ENCODE measurements around the gene PIP4K2A. TPM values are rescaled to one million over a fixed set of nuclear protein-coding genes. Genes with fewer than 3 reads are reported as not detected.

PIP4K2A gene
- total RNA-seq, 2 donors from 2014 or later, result 3.6 to 7.8 TPM

DNA sequence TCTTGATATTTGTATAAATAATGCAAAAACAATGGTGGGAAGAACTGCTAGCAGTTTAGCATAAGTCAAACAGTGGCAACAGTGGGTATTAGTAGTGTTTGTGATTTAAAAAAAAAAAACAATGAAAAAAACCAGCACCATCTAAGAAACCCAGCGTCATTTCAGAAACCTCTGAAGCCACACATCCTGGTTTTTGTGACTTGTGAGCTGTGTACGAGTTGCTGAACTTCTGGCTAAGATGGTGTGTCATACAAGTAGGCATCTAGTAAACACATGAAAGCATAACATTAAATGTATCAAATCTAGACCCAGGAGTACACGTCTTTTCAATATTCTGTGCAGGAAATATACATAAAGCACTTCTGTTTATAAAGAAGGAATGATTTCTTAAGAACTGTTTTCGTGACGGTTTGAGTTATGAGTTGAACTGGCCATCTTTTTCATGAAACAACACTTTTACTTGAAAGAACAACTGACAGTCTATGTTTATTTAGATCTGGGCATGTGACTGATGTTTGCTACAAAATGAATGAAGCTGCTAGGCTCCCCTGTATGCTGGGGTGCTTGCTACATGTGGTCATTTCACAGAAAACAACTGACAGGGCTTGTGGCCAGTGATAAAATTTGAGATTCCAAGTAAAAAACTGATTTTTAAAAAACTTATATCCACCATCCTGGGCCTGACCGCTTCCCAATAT is 143.5 kb downstream of the PIP4K2A start:
- Histone ChIP-seq H3K36me3 (replicated peaks in 1 of 2; ENCODE audit: insufficient read depth in 1 of 2, low read depth in 2 of 2) (no peaks in the 10 kb centered on the region), H3K27me3 (no peaks in the 10 kb centered on the region), H3K4me3 (no peak overlapping the region), H3K27ac (no peak overlapping the region), H3K9me3 (no peaks in the 10 kb centered on the region), H3K4me1 (no peaks in the 10 kb centered on the region)
- TF ChIP-seq CTCF (IDR thresholded peaks at IDR 0.05), result no peak
- DNase-seq, result no peak
- ATAC-seq, result no peak
- intact Hi-C loops (cut with DNase I), result no loop called here
- 74 to 78% methylated on average over 6 of the region's 6 CpGs for WGBS, 2 donors

- DNase-seq (no peak), ATAC-seq (no peak)
- TF ChIP-seq POLR2A (IDR thresholded peaks at IDR 0.05), result no peak
- TF ChIP-seq CTCF (IDR thresholded peaks at IDR 0.05), result no peak
- H3K27me3 ChIP-seq, result no peaks in the 10 kb centered on the region
- no peak overlapping the region for H3K4me3 ChIP-seq
- H3K27ac ChIP-seq, result no peak overlapping the region
- H3K36me3 ChIP-seq (replicated peaks in 1 of 2; ENCODE audit: insufficient read depth in 1 of 2, low read depth in 2 of 2), result no peaks in the 10 kb centered on the region
- intact Hi-C loops (cut with DNase I), result no loop called here
- no peaks in the 10 kb centered on the region for H3K9me3 ChIP-seq
- whole genome bisulfite sequencing, 2 donors, result 83 to 93% methylated on average over 4 of the region's 4 CpGs
- no peaks in the 10 kb centered on the region for H3K4me1 ChIP-seq
Observed at GRCh38 chr10:22570234-22570633, 144.1 kb downstream of the PIP4K2A start.

GRCh38 chr10:22568928-22569327 is 145.4 kb downstream of the PIP4K2A start:
- H3K4me1 ChIP-seq, result no peaks in the 10 kb centered on the region
- no peak overlapping the region for H3K4me3 ChIP-seq
- H3K9me3 ChIP-seq, result no peaks in the 10 kb centered on the region
- H3K27ac ChIP-seq, result no peak overlapping the region
- DNase-seq (no peak), ATAC-seq (no peak)
- intact Hi-C loops (cut with DNase I), result no loop called here
- no peaks in the 10 kb centered on the region for H3K27me3 ChIP-seq
- no peaks in the 10 kb centered on the region for H3K36me3 ChIP-seq (replicated peaks in 1 of 2; ENCODE audit: insufficient read depth in 1 of 2, low read depth in 2 of 2)
- TF ChIP-seq POLR2A (IDR thresholded peaks at IDR 0.05) (no peak), CTCF (IDR thresholded peaks at IDR 0.05) (no peak)
- 85 to 90% methylated on average over 6 to 7 of the region's 7 CpGs for WGBS, 2 donors

DNA sequence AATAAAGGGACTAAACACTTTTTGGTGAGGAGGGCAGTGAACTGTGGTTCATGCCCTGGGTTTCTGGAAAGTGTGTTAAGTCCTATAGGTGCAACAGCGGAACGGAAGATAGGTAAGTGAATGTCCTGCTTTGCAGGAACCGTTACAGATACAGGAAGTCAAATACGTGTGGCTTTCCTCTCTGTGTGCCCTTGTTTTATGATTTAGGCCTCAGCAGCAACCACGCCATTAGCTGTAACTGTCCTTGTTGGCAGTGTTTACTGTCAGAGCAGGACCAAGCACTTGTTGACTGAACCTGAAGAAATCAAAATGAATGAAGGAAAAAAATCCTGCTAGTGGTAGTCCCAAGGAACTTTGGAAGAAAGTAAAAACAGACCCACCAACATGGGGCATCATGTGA is 150.3 kb downstream of the PIP4K2A start:
- Histone ChIP-seq H3K4me1 (peaks cover 10% of the 10 kb centered on the region), H3K4me3 (no peak overlapping the region), H3K9me3 (no peaks in the 10 kb centered on the region), H3K27me3 (no peaks in the 10 kb centered on the region), H3K36me3 (replicated peaks in 1 of 2; ENCODE audit: insufficient read depth in 1 of 2, low read depth in 2 of 2) (no peaks in the 10 kb centered on the region), H3K27ac (no peak overlapping the region)
- no peak for ATAC-seq
- WGBS, 2 donors, result 70 to 90% methylated on average over 5 of the region's 5 CpGs
- intact Hi-C loops (cut with DNase I), result no loop called here
- no peak for DNase-seq
- no peak for TF ChIP-seq POLR2A (IDR thresholded peaks at IDR 0.05)
- TF ChIP-seq CTCF (IDR thresholded peaks at IDR 0.05), result no peak

DNA sequence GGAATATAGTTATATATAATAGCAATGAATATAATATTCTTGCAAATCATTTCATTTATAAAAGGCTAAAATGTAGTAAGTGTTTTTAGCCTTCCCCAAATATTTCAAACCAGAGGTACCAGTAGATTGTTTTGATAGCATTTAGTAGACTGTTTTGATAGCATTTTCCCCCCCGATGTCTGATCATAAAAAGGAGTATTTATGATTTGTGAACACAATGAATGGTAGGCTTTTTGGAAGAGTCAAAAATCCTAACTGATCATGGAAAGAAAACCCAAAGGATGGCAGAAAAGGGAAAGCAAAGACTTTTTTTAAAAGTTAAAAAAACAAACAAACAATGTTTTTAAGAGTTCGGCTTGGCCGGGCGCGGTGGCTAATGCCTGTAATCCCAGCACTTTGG is 152.5 kb downstream of the PIP4K2A start:
- no peaks in the 10 kb centered on the region for H3K27me3 ChIP-seq
- no peak for ATAC-seq
- H3K4me1 ChIP-seq, result peaks cover 10% of the 10 kb centered on the region
- no peak for DNase-seq
- no peak overlapping the region for H3K4me3 ChIP-seq
- H3K27ac ChIP-seq, result no peak overlapping the region
- H3K36me3 ChIP-seq (replicated peaks in 1 of 2; ENCODE audit: insufficient read depth in 1 of 2, low read depth in 2 of 2), result no peaks in the 10 kb centered on the region
- 99% methylated on average over 5 of the region's 5 CpGs for WGBS, 2 donors
- intact Hi-C loops (cut with DNase I), result no loop called here
- no peaks in the 10 kb centered on the region for H3K9me3 ChIP-seq
- TF ChIP-seq POLR2A (IDR thresholded peaks at IDR 0.05) (no peak), CTCF (IDR thresholded peaks at IDR 0.05) (no peak)

All from body of pancreas (tissue), 4 donors.